ENCODE data around the gene CEBPG.

Gene CEBPG

DNA sequence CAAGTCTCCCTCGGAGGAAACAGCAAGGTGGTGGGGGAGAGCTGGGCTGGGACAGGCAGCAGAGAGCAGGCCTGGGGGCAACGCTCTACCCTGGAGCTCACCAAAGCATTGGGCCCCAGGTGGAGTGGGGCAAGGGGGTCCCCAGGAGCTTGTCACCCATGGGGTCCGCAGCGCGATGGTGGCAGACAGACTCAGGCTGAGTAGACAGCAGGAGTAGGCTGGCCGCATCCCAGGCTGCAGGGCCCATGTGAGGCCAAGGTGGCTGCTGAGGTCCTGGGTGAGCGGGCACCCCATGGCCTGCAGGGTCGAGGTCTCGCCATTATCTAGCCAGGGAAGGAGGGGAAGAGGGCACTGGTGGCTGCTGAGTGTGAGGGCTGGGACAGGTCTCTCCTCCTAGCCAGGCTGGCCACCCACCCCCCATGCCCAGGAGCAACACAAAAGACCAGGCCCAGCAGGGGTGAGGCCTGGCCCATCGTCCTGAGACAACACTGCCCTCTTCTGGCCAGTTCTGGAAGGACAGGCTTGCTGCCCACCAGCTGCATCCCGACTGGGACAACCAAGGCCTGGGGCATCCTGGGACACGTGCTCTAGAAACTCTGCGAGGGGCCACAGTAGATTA lies 33.1 kb downstream of the CEBPG start:
- DNase-seq (ENCODE audit: low spot score) = peak; percentile 42

DNA sequence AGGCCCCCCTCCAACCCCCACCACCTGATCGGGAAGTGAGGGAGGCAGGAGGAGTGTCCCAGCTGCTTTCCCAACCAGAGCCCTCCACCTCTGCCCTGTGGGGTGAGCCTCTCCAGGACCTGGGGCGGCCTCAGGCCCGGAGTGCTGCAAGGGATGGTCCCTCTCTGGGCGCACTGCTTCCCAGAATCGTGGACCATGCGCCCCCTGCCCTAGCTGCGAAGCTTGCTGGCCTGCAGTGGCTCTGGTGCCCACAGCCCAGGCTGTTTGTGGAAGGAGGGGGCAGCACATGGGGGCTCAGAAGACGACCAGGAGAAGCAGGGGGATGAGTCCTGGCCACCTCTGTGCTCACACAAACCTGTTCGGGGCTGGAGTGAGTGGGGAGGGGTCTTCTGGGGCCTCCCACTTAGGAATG lies 33.6 kb downstream of the CEBPG start:
- DNase-seq (ENCODE audit: low spot score) = no peak

DNA sequence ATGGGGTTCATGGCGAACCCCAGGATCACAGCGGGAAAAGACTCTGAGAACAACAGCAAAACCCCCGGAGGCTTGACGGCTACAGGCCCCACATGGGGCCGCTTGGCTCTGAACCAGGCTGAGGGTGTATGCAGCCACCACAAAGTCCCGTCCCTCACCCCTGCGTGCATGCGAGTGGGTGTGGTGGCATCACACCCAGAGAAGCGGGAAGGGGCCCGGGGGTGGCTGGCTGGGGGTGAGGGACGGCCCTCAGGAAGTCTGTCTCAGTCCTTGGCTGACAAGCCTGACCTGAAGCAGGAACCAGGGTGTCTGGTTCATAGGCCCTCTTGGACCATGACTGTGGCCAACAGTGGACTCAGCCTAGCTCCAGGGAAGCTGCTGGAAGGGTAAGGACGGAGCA lies 34.2 kb downstream of the CEBPG start:
- peak; percentile 19 for DNase-seq (ENCODE audit: low spot score)

DNA sequence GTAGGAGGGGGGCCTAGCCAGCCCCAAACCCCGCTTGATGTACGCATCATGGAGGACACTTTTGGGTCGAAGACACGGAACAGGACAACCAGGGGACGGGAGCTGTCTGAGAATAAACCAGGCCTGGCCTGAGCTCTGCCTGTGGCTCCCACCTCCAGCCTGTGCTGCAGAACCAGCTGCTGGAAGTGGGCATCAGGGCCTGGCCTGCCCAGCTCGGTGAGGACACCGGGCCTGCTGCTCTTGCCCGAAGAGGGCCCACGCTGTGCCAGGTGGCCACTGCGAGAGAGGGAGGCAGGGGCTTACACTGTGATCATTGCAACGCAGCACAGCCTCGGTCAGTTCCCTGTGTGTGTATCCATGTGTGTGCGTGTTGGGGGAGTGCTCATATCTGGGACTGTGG lies 34.6 kb downstream of the CEBPG start:
- DNase-seq (ENCODE audit: low spot score) = no peak

DNA sequence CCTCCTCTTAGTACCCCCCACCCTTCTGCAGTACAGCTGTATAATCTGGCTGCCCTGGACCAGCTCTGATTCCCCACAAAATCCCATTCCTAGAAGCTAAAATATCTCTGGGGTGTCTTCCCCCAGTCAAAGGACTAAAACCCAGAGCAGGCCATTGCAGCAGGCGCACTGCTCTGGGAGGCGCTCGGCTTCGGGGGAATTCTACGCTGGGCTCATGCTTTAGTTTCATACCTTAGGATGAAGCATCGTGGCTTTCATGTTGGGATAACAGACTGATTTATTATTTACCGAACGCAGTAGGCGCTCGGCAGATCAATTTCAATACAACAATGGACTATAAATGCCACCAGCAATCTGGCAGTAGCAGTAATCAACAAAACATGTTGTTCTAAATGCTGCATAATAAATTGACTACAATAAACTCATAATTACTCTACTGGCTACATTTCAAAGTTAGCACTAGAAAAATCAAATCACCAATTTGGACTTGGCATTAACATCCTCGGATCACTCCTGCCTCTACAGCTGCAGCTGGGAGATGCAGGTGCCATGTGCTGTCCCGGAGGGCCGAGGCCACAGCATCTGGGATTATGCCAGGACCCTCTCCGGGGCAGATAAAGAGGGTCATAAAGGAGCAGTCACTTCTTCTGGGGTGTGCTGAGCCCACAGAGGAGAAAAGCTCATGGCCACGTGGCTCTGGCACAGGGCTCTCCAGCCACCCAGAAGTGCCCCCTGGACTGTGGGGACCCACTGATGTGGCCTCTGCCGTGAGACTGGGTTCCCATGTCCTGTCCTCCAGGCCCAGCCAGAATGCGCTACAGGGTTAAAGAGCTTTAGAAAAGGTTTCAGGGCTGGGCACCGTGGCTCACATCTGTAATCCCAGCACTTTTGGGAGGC lies 35.3 kb downstream of the CEBPG start:
- DNase-seq (ENCODE audit: low spot score) = no peak

DNA sequence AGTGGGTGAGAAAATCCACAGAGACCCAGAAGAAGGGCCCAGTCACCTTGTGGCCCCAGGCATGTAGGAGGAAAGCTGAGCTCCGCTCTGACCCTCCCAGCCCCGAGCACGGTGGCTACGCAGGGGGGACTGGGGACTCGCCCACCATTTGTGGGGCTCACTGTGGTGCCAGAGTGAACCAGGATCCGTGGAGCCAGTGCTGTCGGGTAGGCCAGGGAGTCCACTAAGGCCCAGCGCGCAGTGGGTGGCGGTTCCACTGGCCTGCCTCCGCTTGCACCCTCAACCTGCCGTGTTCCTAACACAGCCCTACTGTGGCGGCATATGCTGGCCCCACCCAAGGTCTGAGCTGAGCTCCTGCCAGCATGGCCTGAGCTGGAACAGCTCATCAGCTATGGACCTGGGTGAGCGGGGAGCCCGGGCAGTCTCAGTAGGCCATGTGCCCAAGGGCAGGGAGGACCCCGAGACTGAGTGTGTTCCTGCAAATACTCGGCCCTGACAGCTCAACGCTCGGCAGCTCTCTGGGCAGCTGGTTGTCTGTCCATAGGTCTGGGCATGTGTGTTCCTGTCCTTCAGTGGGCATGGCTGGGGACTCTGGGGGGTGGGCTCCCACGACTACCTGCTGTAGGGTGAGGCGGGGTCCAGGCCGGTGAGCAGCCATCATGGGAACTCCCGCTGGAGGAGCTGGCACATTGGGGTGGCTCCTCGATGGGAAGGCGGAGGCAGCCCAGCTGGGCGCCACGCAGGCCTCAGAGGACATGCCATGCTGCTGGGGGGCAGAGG lies 36.6 kb downstream of the CEBPG start:
- no peak for DNase-seq (ENCODE audit: low spot score)

DNA sequence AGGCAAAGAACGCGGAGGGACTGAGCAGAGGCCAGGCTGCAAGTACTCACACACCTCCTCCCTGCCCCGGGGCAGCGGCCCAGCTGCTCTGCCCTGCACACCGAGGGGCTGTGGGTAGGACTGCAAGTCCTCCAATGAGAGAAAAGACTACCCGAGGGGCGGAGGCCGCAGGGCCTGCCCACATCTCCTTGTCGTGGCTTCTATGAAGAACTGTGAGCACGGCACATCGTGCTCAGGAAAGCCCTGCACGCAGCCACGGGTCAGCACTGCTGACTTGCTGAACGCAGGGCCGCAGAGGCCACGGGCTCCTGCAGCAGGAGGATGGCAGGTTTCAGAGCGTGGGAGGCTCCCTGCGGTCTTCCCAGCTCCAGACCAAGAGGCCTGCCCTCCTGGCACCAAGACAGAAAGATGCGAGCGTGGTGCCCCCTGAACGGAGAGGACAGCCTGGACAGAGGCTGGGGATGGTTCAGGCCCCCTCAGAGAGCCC lies 37.4 kb downstream of the CEBPG start:
- no peak for DNase-seq (ENCODE audit: low spot score)

DNA sequence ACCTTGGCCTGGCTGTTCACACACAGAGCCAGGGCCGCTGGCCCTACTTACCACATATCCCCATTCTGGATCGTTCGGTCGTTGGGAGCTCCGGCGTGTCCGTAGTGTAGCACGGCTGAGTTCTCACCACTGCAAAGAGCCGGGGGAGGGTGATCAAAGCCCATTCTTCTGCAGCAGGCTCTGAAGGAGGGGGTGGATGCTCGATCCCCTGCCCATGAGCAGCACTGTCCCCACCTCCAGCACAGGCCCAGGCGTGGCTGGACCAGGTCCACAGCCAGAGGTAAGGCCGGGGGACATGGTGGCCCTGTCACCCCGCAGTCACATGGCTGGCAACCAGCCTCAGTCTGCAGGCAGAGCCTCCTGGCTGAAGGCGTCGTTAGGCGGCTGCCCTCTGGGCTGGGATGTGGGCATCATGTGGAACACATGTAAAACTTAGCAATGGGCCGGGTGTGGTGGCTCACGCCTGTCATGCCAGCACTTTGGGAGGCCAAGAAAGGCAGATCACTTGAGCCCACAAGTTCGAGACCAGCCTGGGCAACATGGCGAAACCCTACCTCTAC lies 38.2 kb downstream of the CEBPG start:
- DNase-seq (ENCODE audit: low spot score) = no peak

DNA sequence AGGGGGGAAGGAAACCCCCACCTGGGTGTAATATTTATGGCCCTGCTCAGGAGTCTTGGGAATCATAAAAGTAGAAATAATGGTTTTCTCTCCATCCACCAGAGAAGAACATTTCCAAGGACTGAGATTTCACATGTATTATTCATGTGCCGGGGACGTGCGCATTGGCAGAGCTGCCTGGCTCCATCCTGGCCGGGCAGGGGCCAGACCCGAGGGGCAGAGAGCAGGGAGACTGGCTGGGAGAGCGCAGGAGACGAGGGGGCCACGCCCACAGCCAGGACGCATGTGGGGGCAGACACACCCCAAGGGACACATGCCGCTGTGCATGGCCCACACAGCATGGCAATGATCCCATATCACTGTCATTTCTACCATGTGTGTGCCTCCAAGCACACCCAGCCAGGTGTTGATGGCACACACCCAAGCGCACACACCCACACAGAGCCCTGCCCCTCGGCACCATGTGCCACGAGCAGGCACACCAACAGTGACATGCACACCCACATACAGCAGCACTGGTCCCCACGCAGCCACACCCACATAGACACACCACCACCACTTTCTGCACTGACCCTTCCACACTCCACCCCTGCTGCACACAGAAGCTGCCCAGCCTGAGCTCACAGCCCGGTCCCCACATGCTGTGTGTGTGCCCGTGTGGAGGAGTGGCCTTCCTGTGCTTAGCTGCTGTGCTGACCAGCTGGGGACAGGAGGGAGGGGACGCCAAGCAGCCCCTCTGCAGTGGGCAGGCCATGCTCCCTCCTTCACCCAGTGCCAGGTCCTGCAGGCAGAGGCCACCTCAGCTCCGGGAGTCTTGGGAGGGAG lies 39.3 kb downstream of the CEBPG start:
- no peak for DNase-seq (ENCODE audit: low spot score)

DNA sequence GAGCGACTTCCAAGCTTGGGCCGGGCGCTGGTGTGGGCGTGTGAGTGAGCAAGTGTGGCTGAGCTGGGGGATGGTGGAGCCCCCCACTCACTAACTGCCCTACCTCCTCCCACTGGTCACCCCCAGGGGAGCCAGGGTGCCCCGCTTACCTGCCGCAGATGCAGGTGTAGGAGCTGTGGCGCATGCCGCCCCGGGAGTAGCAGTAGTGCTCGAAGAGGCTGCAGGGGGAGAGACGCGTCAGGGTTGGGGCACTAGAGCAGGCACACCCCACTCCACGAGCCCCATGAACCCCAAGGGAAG lies 39.9 kb downstream of the CEBPG start:
- no peak for DNase-seq (ENCODE audit: low spot score)

DNA sequence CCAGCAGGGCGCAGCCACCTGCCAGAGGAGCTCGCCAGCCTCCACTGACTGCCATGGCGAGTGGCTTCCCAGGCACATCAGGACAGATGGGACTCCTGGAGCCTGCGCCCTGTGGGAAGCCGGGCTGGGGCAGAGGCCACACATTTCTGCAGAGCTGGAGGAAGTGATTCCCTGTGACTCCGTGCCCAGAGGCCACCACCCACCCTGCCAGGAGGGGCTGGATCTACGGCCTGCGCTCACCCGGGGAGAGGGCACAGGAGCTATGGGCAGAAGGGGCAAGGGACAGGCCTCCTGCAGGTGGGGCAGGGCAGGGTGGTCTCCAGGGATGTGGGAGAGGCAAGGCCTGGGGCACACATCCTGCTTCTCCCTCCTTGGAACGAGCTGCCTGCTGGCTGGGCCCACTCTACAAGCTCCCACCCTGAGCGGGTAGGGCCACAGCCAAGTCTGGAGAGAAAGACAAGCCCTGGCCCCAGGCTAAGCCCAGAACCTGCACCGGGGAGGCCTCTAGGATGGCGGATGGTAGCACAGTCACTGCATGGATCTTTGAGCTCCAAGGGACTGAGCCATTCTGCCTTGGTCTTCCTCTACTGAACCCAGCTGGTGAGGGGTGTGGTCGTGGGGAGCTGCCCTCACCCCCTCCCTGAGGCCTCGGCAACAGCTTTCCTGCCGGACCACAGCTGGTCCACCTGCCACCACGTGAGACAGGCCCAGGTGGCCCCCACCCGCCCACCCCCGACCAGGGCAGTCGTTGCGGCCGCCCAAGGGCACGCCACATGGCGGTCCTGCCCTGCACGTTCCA lies 40.6 kb downstream of the CEBPG start:
- no peak for DNase-seq (ENCODE audit: low spot score)

DNA sequence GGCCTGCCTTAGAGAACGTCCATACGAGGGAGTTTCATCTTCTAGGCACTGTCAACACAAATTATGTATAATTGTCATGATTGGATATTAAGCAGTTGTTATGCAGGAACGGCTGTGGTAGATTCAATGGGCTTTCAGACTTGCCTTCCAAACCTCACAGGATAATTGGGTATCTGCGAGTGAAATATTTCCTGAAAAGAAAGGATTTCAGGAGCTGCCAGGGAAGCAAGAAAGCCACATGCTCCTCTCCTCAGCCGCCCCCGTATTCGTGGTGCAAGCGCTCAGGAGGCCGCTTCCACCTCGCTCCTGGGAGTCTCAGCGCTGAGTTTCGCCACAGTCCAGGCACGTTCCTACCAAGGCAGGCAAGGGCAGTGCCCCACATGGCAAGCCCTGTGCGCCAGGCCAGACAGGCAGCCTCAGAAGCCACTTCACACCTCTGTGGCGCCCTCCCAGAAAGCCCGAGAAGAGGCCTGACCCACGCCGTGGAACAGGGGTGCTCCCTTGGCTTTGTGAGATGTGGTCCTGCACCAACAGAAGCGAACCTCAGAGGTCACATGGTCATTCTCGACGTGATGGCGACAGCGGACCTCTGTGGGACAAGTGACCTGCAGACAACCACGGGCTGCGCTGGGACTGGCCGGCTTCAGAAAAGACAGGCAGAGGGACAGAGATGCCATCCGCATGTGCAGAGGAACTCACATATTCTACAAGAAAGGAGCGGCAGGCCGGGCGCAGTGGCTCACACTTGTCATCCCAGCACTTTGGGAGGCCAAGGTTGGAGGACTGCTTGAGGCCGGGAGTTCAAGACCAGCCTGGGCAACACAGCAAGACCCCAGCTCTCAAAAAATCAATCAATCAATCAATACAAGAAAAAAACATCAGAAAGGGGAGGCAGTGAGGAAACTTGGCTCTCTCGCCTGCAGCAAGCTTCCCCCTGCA lies 41.4 kb downstream of the CEBPG start:
- no peak for DNase-seq (ENCODE audit: low spot score)

DNA sequence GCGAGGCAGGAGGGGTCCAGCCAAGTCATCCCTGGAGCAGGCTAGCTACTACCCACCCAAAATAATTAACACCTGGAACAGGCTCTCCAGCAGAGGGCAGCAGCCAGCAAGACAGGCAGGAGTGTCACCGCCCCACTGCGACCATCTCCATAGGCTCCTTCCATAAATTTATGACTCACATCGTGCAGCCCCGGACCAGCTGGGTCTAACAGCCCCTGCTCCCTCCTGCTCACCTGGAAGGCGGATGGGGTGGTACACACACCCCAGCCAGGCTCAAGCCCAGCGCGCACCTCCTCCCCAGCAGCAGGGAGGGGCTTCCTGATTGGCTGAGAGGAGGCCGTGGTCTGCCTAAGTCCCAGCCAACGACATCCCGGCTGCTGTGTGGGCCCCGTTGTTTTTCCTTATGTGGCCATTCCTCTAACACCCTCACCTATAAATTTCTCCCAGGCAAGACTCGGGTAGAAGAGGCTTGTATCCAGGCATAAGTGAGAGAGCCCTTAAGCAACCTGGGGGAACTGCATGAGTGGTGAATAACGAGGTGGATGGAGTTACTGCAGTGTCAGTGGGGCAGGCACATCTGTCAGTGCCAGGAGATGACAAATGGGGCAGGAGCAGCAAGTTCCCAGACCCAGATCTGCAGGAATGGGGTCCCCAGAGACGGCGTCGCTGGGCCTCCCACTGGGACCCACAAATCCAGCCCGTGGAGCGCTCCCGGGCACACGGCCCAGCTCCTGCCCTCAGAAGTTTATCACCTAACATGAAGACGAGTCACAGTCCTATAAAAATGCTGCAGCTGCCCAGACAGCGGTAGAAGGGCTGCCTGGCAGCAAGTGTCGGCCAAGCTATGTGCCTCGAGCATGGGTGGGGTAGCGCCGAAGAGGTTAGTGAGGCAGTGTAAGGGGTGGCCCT lies 43.1 kb downstream of the CEBPG start:
- peak; percentile 42 for DNase-seq (ENCODE audit: low spot score)

DNA sequence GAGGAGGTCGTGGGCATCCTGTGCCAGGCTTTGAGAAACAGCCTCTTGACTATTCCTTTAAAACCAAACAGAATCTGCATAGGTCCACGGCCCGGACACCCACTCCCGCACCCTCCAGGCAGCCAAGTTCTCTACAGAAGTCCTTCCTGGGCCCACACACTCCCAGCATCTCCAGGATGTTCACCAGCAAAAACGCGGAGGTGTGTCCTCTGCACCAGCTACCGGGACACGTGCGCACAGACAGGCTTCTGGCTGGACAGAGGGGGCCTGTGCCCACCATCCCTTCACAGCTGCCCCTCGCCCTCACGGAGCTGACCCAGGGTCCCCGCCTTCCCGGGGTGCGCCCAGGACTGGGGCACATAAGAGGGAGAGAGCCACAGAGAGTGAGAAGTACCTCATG lies 44.2 kb downstream of the CEBPG start:
- DNase-seq (ENCODE audit: low spot score) = no peak

DNA sequence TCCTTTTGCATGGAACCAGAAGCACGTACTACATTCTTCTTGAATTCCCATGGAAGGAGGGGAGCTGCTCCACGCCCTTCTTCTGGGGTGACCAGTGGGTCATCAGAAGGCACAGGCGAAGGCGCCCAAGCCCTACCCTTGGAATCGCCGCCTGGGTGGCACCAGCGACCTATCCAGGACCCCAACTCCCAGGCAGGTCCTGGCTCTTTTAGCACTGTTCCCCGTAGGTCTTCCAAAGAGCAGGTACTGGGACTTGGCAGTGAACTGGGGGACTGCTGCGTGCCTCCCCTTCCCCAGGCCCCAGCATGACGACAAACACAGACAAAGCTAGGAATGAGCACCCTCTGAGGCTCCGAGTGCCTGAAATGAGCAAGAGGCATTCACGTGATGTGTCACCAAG lies 45.0 kb downstream of the CEBPG start:
- DNase-seq (ENCODE audit: low spot score) = no peak

DNA sequence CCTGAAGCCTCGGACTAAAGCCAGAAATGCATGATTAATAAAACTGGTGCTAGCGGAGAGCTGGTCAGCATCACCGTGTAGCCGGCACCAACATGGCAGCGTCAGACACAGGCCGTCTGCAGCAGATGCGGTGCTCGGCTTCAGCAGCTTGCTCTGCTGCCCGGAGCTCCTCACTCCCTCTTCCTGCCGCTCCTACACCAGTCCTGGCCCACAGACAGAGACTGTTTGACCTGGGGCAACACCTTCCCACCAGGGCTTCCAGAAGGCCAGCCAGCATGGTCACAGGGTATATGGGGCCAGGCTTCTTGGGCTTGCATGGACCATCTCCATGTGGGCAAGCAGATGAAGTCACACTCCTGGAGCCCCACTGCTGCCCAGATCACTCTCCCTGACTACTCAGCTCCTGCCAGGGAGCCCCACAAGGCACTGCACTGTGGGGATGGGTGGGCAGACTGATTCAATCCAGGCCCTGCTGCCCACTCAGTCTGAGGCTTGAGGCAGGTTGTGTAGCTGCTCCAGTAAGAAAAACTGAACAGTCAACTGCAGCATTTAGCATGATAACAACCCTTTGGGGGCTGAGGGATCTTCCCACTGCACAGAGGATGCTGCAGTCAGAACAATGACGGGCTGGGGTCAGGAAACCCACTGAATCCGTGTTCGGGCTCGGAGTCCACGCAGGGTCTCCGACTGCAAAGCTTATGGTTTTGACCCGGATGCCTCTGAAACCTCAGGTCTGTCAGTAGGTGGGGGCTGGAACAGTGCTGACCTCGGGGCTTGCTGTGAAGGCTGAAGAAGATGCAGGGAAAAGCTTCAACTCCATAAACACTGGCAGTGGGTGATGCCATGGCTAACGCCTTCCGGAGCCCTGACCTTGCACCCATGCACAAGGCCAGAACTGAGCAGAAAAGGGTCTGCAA lies 45.6 kb downstream of the CEBPG start:
- no peak for DNase-seq (ENCODE audit: low spot score)

DNA sequence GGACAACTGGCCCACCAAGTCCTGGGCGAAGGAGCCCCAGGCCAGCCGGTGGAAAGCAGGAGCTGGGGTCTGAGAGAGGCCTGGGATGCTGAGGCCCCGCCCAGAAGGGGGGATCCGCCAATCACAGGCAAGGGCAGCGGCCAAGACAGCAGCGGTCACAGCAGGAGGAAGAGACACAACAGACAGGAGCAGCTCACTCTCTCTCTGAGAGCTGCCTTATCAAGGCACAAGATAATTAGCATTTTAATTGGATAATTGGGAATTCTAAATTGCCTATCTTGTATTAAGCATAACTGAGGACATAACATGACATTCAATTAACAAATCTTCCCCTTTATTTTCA lies 46.2 kb downstream of the CEBPG start:
- DNase-seq (ENCODE audit: low spot score) = no peak

DNA sequence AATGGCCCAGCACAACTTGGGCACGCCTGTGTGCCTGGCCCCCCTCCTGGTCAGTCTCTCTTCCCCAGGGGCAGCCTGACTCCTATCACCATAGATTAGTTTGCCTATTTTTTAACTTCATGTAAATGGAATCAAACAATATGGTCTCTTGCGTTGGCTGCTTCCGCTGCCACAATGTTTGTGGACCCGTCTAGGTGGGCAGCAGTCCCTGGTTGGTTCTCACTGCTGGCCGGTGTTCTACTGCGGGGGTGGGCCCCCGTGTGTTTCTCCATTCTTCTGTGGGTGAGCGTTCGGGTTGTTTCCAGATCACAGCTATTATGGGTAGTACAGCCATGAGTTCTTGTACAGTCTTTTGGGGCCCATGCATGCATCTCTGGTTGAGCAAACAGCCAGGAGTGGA lies 47.3 kb downstream of the CEBPG start:
- no peak for DNase-seq (ENCODE audit: low spot score)

All from pons (tissue), 1 donor.